ENCODE data around the gene PNP.

Gene PNP

DNA sequence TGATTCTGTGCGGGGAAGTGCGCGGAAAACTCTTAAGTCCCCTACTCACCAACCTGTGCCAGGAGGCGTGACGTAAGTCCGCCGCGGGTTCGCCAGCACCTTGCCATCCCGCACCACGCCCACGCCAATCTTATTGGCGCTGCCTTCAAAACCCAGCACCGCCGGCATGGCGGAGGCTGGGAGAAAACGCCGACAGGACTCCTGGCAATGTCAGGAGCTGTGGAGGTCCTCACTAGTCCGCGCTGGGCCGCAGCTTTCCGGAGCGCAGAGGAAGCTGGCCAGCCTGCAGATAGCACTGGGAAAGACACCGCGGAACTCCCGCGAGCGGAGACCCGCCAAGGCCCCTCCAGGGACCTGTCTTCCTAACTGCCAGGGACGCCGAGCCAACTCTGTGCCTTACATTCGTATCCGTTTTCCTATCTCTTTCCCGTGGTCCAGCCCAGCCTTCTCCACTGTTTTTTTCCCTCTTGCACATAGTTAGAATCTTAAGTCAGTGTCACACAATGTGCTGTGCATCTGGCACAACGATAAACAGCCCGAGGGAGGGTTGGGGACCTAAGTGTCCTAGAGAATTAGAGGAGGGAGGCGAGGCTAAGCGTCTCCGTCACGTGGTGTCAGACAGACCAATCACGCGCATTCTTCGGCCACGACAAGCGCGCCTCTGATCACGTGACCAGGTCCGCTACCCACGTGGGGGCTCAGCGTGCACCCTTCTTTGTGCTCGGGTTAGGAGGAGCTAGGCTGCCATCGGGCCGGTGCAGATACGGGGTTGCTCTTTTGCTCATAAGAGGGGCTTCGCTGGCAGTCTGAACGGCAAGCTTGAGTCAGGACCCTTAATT, 14.5 kb upstream of the PNP start, which contains the start of the genes APEX1 and OSGEP:
TSS of gene APEX1 (plus strand) at position 711 of the 839 bp plus-strand sequence. CDS start 420 bp downstream, outside the sequence.
TSS of gene OSGEP (minus strand) at position 297 of the 839 bp plus-strand sequence. CDS start at position 168, 129 bp downstream.
- DNase-seq (ENCODE audit: low spot score) (peak; percentile 89), FAIRE-seq (peak; percentile 69)

DNA sequence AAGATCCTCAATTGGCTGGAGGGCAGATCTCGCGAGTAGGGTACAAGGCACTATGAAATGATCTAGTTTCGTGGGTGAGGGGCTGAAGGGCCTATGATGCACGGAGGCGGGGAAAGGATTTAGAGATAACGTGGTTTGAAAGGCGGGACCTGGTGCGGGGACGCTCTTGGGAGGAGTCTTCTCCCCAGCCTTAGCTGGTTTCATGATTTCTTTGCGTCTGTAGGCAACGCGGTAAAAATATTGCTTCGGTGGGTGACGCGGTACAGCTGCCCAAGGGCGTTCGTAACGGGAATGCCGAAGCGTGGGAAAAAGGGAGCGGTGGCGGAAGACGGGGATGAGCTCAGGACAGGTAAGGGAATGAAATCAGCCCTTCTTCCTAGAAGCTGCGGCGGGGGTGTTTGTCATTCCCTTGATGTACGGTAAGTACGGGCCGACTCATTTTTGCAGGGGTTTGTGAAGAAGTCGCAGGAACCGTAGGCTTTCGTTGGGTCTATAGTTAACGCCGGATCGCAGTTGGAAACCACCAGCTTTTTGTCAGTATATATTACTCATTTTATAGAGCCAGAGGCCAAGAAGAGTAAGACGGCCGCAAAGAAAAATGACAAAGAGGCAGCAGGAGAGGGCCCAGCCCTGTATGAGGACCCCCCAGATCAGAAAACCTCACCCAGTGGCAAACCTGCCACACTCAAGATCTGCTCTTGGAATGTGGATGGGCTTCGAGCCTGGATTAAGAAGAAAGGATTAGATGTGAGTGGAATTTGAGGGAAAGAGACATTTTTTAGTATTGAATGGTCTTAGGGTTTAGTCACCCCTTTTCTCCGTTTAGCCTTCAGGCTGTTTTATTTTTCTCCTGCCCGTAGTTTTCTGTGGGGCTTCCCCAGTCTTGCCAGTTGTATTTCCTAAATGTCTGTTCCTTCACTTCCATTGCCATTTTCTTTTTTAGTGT, 13.6 kb upstream of the PNP start:
- FAIRE-seq (no peak), DNase-seq (ENCODE audit: low spot score) (peak; percentile 57)

DNA sequence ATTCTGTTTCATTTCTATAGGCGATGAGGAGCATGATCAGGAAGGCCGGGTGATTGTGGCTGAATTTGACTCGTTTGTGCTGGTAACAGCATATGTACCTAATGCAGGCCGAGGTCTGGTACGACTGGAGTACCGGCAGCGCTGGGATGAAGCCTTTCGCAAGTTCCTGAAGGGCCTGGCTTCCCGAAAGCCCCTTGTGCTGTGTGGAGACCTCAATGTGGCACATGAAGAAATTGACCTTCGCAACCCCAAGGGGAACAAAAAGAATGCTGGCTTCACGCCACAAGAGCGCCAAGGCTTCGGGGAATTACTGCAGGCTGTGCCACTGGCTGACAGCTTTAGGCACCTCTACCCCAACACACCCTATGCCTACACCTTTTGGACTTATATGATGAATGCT, 12.2 kb upstream of the PNP start:
- no peak for FAIRE-seq

DNA sequence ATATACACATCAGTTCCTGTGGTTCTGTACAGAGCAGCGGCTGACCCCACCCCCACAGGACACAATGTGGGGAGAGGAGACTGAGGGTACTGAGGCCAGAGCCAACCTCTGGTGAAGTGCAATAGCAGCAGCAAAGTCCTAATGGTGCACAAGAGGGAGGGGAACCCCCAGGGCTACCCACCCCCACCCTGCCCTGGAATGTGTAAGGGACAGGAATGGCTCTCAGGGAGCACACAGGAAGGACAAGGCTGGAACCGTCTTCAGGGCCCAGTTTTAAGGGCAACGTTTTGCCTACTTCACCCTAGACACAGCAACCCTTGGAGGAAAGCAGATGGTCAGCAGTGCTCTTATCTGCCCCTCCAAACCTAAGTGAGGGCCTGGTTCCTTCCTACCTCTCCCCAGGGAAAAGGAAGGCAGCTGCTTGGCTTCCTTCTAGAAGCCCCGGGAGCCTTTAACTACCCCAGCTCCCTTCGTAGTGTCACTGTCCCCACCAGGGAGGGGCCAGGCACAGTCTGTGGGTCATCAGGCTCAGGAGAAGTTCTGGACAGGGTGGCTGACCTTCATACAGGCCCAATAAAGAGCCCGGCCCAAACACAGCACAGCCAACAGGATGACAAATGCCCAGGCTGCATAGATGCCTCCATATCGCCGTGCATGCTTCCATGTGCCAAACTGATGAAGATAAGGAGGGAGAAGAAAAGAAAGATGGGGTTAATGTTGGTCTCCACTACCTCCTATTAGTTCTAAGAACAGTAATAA, 11.0 kb upstream of the PNP start:
- DNase-seq (ENCODE audit: low spot score) (no peak), FAIRE-seq (no peak)

More for the DNA sequence above, 12.2 kb upstream of the PNP start:
- no peak for DNase-seq (ENCODE audit: low spot score)

DNA sequence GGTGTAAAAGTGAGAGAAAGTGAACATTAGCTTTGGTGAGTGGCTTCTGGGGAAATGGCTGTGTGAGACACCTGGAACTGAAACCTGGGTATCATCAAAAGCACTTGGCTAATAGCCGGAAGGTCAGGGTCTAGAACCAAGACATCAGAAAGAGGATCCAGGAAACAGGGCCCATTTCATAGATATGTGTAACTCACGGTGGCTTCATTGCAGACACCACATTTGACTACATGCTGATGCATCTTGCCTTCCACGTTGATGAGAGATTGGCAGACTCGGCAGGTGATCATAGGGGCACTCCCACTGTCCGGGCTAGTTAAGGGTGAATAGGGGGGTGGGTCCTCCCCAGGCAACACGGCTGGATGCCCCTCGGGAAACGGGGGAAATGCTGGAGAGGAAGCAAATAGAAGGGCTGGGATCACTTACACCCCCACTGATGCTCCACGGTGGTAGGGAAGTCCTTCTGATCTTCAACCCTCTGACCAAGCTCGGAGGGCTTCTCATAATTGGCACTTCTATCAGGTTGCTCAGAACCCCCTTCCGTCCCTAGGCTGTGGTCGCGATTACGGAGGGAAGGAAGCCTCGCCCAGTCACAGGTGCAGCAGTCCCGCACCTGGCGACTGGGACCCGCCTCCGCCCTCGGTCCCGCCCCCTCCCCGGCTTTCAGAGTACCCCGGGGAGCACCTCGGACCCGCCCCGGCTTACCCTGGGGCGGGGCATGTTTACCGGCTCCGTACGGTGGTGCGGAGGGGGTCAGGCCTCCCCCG, 8.6 kb upstream of the PNP start:
- FAIRE-seq (no peak), DNase-seq (ENCODE audit: low spot score) (no peak)

DNA sequence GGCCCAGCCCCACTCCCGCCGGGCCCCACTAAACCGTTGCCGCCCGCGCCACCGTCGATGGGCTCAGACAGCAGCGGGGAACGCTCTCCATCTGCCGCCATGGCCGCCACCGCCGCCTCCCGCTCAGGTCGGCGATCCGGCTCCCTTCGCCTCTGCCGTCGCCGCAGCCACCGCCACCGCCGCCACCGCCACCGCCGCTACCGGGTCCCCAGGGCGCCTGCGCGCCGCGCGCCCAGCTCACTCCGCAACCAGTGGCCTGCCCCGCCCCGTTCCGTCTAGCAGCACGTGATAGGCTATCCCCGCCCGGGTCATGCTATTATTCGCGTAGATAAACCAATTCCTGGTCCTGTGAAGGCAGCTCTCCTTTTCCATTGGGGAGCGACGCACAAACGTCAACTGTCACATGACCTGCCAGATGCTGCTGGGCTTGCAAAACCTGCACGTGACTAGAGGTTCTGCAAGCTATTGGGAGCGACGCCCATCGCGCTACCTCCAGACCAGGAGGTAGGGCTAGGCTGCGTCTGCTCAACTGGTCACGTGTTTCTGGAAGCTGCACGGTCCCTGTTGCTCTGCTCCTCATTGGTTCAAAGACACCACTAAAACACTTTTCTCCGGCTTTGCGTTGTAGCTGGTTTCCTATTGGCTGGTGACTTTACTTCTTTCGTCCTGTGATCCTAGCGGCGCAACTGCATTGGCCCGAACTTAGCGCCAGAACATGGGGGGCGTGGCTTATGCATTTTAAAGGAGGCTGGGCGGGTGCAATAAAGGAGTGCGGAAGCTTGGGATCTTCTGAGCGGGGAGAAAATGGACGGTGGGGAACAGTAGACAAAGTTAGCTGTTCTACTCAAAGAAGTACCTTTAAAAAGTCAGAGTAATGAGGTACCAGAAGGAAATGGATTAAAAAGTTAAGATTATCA, 7.7 kb upstream of the PNP start, which contains the start of gene PIP4P1:
TSS of gene PIP4P1 (minus strand) at position 210 of the 917 bp plus-strand sequence. CDS start at position 101, 109 bp downstream.
- peak; percentile 78 for FAIRE-seq
- peak; percentile 96 for DNase-seq (ENCODE audit: low spot score)

DNA sequence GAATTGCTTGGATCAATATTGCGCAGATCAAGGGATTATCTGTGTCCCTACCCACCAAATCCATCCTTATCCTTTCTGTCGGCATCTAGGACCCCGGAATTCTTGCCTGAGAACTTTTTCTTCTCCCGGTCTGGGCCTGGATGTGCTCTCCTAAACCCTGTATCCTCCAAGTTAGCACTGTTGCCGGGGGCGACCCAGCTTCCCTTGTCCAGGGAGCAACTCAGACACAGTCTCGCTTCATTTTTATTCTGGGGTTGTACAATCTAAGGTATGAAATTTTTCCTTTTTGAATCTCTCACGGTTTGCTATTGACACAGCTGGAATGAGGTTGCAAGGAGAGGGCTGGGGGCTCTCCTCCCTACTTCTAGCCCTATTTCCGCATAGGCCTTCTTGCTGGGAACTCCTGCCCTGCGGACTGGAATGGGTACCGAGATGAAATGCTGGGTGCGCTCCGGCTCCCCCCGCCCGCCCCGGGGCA, 403 bp upstream of the PNP start:
- FAIRE-seq: no peak
- DNase-seq (ENCODE audit: low spot score): no peak

DNA sequence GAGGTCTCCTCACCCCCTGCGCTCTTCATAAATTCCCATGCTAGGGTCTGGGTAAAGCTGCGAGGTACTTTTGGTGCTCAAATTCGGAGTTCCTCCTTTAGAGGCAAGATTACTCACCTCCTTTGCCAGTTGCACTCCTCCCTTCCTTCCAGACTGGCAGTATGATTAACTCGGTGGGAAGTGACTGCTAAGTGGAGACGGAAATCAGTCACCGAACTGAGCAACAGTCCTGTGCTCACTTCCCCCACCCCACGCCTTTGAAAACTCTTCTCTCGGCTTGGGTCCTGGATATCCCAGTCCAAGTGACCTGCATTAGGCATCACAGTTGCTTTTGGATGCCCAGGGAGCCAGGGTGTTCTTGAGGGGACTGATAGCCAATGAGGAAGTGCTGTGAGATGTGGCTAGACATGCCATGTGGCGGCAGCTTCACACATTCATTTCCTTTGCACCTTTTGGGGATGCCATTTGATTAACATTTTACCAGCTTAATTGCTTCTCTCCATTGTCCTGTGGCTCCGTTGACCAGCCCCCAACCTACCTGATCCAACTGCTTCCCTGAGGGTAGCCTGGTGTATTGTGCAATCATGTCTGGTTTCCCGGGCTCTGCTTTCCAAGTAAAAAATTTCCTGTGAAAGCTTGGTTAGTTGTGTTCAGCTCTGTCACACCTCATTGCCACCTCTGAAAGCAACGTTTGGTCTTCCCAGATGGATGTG, 840 bp downstream of the PNP start:
- FAIRE-seq (no peak), DNase-seq (ENCODE audit: low spot score) (peak; percentile 75)

DNA sequence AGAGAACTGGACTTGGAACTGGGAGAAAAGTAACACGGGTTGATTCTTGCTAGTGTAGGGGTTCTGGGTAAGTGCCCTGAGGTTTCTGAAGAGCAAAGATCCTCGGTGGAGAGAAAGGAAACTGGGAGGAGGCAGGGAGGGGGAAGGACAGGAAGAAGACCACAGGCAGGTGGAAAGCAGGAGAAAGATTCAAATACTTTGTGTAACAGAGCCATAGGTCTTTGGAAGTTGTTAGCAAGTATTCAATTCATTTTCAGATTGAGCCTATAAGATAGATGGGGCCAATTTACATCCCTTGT, 1.3 kb downstream of the PNP start:
- no peak for DNase-seq (ENCODE audit: low spot score)
- no peak for FAIRE-seq

DNA sequence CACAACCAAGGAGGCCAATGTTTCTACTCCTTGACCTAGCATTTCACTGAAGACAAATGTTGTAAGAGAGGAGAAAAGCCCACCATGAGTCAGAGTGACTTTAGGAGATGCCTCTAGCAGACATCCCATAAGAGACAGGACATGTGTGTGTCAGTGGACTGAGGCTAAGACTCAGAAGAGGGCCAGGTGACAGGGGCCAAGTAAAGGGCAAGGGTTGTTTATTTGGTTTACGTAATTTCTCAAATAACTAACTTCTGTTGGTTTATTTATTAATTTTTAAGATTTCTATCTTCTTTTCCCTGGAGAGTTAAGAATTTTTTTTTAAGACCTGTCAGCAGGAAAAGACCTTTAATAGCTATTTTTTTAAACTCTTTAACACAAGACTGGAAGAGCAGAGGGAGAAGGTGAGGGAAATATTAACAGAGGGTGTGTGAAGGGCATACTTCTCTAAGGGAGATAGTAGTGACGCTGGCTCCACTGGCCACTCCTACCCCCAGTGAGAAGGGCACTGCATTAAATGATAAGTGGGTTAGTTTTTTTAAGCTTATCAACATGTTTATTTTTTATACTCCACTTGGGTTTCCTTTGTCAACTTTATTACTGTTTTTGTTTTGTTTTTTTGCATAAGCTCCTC, 3.4 kb downstream of the PNP start:
- FAIRE-seq: no peak
- DNase-seq (ENCODE audit: low spot score): no peak

DNA sequence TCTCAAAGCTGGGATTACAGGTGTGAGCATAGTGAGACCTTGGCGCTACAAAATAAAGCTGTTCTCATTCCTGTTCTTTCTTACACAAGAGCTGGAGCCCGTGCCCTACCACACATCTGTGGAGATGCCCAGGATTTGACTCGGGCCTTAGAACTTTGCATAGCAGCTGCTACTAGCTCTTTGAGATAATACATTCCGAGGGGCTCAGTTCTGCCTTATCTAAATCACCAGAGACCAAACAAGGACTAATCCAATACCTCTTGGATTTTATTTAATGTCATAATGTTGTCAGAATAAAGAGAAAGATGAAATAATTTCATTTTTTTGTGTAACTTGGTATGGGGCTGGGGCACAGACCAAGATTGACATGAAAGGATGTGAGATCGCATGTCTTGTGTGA, 7.6 kb downstream of the PNP start:
- DNase-seq (ENCODE audit: low spot score): no peak

DNA sequence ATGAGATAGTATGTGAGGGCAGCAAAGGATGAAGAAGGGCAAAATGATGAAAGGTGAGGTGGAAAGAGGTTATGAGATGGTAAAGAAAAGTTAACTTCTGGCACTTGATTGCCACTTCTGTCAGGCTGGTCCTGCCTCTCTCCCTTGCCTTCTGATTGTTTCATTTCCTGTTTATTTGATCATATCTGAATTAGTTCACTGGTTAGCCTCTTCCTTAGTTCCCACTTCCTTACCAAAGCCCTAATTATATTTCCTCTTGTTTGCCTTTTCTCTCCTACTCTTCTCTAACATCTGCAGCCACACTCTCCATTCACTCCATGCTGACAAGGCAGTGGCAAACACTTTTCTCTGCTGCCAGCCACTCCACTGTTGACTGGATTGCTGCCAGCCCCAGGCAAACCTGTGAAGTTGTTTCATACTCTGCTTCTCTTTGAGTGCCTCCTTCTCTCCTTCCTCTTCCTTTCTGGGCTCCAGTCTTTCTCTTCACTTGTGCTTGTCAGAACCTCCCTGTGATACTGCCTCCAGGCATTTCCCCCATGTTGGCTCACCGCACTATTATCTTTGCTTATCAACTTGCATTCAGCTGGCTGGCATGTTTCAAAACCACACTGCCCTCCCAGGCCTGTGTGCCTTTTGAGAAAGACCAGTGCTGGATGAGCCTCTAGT, 8.1 kb downstream of the PNP start:
- FAIRE-seq: no peak
- DNase-seq (ENCODE audit: low spot score): no peak

More for the DNA sequence above, 7.6 kb downstream of the PNP start:
- FAIRE-seq: no peak

DNA sequence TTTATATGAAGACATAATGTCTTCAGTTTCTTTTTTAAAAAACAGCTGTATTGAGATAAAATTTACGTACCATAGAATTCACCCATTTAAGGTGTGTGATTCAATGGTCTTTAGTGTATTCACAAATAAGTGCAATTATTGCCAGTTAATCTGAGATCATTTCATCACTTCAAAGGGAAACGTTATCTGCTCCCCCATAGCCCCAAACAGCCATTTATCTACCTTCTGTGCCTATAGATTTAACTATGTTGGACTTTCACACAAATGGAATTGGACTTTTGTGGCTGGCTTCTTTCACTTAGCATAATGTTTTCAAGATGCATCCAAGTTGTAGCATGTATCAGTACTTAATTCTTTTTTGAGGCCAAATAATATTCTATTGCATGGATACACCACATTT, 9.7 kb downstream of the PNP start:
- no peak for DNase-seq (ENCODE audit: low spot score)
- no peak for FAIRE-seq

DNA sequence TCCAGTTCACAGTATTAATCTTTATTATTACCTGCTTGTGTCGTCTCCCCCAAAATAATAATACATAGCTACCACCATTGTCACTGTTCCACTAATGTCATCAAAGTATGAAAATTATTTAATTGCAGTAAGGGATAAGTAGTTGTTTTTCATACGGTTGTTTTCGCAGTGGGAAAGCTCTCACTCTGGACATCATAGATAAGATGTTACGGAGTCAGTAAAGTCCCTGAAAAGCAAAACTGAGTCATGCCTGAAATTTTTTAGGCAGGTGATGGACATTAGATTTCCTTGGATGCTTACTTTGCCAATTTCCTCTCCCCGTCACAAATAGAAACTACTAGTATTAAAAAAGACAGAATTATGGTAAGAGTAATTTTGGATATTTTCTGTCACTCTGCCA, 13.2 kb downstream of the PNP start:
- FAIRE-seq (no peak), DNase-seq (ENCODE audit: low spot score) (no peak)

DNA sequence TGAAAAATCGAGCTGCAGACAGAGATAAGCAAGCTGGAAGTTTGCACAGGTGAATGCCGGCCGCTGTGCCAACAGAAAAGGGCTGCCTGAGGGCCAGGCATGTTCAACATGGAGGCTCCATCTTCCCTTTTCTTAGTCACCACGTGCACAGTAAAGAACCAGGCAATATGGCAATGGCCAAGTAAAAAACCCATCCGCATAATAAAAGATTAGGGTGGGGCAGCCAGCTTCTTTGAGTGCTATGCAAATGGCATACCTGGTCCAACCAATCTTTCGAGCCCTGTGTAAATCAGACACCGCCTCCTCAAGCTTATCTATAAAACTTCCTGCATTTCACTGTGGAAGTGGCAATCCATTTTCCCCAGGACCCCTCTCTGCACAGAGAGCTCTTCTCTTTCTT, 16.7 kb downstream of the PNP start:
- no peak for FAIRE-seq

DNA sequence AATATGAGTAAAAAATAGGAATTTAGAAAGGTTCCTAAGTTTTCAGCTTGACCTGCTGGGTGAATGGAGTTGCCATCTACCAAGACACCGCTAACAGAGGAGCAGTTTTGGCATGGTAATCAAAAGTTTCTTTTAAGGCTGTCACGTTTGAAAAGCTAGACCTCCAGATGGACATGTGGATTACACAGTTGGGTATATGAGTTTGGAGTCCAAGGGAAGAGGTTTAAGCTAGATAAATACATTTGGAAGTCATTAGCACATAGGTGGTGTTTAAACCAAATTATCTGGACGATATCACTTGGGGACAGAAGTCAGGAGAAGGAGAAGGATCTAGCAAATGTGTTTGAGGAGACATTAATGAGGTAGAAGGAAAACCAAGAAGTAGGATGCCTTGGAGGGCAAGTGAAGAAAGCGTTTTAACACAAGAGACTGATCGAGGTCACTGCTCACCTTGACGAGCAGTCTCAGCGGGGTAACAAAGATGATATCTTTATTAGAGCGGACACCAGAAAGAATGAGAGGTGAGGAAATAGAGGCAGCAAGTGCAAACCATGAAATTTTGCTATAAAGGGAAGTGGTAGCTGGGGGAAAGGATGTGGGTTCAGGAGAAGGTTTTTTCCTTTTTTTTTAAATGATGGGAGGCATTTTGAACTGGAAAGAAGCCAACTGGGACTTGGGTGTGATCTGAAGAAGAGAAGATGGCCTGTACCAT, 17.6 kb downstream of the PNP start:
- DNase-seq (ENCODE audit: low spot score) (no peak), FAIRE-seq (no peak)

More for the DNA sequence above, 16.7 kb downstream of the PNP start:
- DNase-seq (ENCODE audit: low spot score): no peak

DNA sequence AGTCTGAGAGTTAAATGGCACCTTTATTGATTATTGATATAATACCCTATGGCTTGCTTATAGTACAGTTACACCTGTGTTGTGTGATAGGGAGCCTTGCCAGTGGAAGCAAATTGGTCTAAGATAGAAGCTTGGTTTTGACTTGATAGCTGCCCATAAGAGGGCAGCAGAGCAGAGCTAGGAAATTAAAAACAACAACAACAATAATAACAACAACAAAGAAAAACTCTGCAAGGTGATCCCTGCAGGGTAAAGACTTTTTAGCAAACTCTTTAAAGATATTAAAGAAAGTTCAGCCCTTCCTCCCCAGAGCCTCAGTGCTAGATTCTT, 18.2 kb downstream of the PNP start:
- DNase-seq (ENCODE audit: low spot score) (no peak), FAIRE-seq (no peak)

Measured in RCC 7860 (cell line).